GM04503 (cell line): ENCODE results near the gene RGR.

Experiments used
- DNase-seq: peaks from one replicate; pipeline ENCODE4 v3.0.0-alpha.2; 2012; ENCODE audit warnings: low read depth

Gene RGR

GRCh38 chr10:84296091-84296981 is 51.5 kb downstream of the RGR start:
- DNase-seq, result peak; percentile 39

GRCh38 chr10:84298057-84298456 is 53.2 kb downstream of the RGR start:
- DNase-seq, result no peak

GRCh38 chr10:84302223-84302622 is 57.4 kb downstream of the RGR start:
- DNase-seq, result no peak

DNA sequence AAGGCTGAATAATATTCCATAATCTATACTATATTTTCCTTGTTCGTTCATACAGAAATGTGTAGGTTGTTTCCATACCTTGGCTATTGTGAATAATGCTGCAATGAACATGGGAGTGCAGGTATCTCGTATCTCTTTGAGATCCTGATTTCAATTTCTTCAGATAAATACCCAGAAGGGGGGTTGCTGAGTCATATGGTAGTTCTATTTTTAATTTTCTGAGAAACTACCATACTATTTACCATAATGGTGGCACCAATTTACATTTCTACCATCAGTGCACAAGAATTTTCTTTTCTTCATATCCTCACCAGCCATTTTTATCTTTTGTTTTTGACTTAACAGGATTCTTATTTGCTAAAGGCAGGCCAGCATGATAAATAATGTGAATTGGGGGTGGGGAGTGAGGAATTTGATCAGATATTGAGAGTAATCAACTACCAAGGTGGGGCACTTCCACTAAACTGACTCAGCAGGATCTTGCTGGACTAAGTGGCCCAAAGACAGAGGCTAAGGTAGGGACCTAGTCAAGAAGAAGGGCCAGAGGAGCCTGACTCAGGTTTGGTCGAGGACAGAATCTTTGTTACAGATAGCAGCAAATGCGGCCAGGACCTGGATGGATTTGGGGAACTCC is 62.0 kb downstream of the RGR start:
- DNase-seq, result no peak

DNA sequence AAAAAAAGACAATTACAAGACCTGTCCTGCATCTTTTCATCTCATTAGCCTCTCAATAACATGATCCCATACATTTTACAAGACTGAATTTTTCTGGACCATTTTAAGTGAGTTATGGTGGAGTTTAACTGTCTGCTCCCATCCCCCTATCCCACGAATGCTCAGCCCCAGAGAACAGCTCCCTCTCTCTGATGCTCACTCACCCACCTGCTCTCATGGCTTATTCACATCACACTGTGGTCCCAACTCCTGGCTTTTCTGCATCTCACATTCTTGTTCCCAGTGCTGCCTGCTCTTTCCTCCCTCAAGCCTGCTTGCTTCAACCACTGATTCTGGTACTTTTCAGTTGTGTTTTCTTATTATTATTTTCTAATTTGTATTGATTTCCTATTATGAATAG is 63.2 kb downstream of the RGR start:
- no peak for DNase-seq

- DNase-seq, result no peak
Measured at GRCh38 chr10:84308481-84309304, 63.8 kb downstream of the RGR start.
